Lung (tissue), 12 donors: ENCODE results near the gene ABHD16A. TPM values are rescaled to one million over a fixed set of nuclear protein-coding genes. Genes with fewer than 3 reads are reported as not detected.

ENCODE experiments used
- ATAC-seq: fragments of 200-7000 bp; cut with Tn5 transposase; one replicate; pipeline ENCODE4 v1.9.1; 2020; ENCODE audit warnings: moderate number of reproducible peaks; ENCODE audit not compliant: insufficient read depth, low FRiP score
- DNase-seq, 3 donors: peaks; one replicate each; pipeline ENCODE4 v3.0.0-alpha.2; 2013 to 2017
- H3K27ac ChIP-seq, 2 donors: one replicate each; pipeline ENCODE4 v1.5.1; 2013; ENCODE audit warnings: mild to moderate bottlenecking in 2 of 2, moderate library complexity in 2 of 2, control low read depth in 1 of 2, inconsistent platforms in 1 of 2, low read depth in 1 of 2, low read length in 1 of 2
- H3K27me3 ChIP-seq, 3 donors: one replicate each; pipeline ENCODE4 v1.5.1; 2013; ENCODE audit warnings: low read length in 2 of 3; ENCODE audit not compliant: control insufficient read depth in 3 of 3, insufficient read depth in 3 of 3
- H3K36me3 ChIP-seq, 4 donors: one replicate each; pipeline ENCODE4 v1.5.1; 2013; ENCODE audit warnings: low read length in 4 of 4, mild to moderate bottlenecking in 1 of 4, moderate library complexity in 1 of 4; ENCODE audit not compliant: control insufficient read depth in 4 of 4, insufficient read depth in 4 of 4
- H3K4me1 ChIP-seq, 5 donors: one replicate each; pipeline ENCODE4 v1.5.1; 2013; ENCODE audit warnings: low read length in 5 of 5, mild to moderate bottlenecking in 2 of 5, moderate library complexity in 1 of 5; ENCODE audit not compliant: control insufficient read depth in 5 of 5, insufficient read depth in 5 of 5
- H3K4me3 ChIP-seq: one replicate; pipeline ENCODE4 v1.5.1; 2013; ENCODE audit warnings: mild to moderate bottlenecking, control low read depth, moderate library complexity
- H3K9ac ChIP-seq, 2 donors: one replicate each; pipeline ENCODE4 v1.5.1; 2013; ENCODE audit warnings: low read length in 2 of 2, control low read depth in 1 of 2; ENCODE audit not compliant: insufficient read depth in 1 of 2
- H3K9me3 ChIP-seq, 4 donors: one replicate each; pipeline ENCODE4 v1.5.1; 2013; ENCODE audit warnings: low read length in 3 of 4, mild to moderate bottlenecking in 1 of 4, moderate library complexity in 1 of 4; ENCODE audit not compliant: control insufficient read depth in 4 of 4, insufficient read depth in 3 of 4
- CTCF ChIP-seq: IDR thresholded peaks from 2 replicates; pipeline ENCODE4 v1.5.1; 2012; ENCODE audit warnings: mild to moderate bottlenecking; ENCODE audit errors: control extremely low read depth, extremely low read depth
- WGBS, 2 donors: extraction: QIAGEN DNeasy Blood & Tissue Kit; methylation state at CpG; one replicate each; pipeline ENCODE4 v1.1.7; 2013; 5-methylcytosine and 5-hydroxymethylcytosine counted together
- polyA plus RNA-seq, 2 donors: library from polyadenylated mRNA; stranded (reverse); fragments of 200-250 nt; gene quantifications; one replicate each; pipeline ENCODE4 v1.2.1, GENCODE V29; 2013
- total RNA-seq, 2 donors: library from RNA; depleted of rRNA in 1 of 2; stranded (reverse); fragments of >200 nt in 1 of 2; gene quantifications; one replicate each; pipeline ENCODE4 v1.2.1, GENCODE V29; 2014 to 2021
- donor health status: control.
- donor health status: control.
- donor health status: Bipolar disorder and iron deficiency.
- donor health status: healthy.
- donor health status: DM: yes; HTN: yes; CAD: no.

Gene ABHD16A
- total and polyA plus RNA-seq, 4 donors = 30.6 to 68.6 (median 53.6) TPM

- DNase-seq = no peak
- H3K36me3 ChIP-seq = peaks cover 8 to 43% (median 23%) of the 10 kb centered on the region in 4 donors
- TF ChIP-seq CTCF = no peak
- no peaks in the 10 kb centered on the region for H3K9me3 ChIP-seq
- no peaks in the 10 kb centered on the region for H3K27me3 ChIP-seq
- WGBS, 2 donors = 86 to 88% methylated on average over 5 of the region's 5 CpGs
- H3K9ac ChIP-seq = no peak overlapping the region
- no peak overlapping the region for H3K27ac ChIP-seq
- no peak for ATAC-seq
- H3K4me3 ChIP-seq = no peak overlapping the region
- peaks cover 0 to 11% (median 0%) of the 10 kb centered on the region in 5 donors for H3K4me1 ChIP-seq
Observed at GRCh38 chr6:31686483-31686882, 16.6 kb downstream of the ABHD16A start.

GRCh38 chr6:31683591-31683990 is 19.5 kb downstream of the ABHD16A start:
- H3K9me3 ChIP-seq = no peaks in the 10 kb centered on the region
- ATAC-seq (no peak), DNase-seq (peak in 2 of 3 donors; percentile 13 to 18)
- H3K9ac ChIP-seq = peak overlapping the region in 1 of 2 donors; percentile 28
- no peak overlapping the region for H3K27ac ChIP-seq
- TF ChIP-seq CTCF = no peak
- peaks cover 0 to 23% (median 4%) of the 10 kb centered on the region in 5 donors for H3K4me1 ChIP-seq
- WGBS, 2 donors = 81 to 90% methylated on average over 13 of the region's 13 CpGs
- H3K27me3 ChIP-seq = no peaks in the 10 kb centered on the region
- peaks cover 7 to 18% (median 13%) of the 10 kb centered on the region in 4 donors for H3K36me3 ChIP-seq
- H3K4me3 ChIP-seq = no peak overlapping the region

- peak overlapping the region in 1 of 2 donors; percentile 71 for H3K9ac ChIP-seq
- H3K4me3 ChIP-seq = peak overlapping the region; percentile 26
- H3K36me3 ChIP-seq = peaks cover 0 to under 1% (median under 1%) of the 10 kb centered on the region in 4 donors
- TF ChIP-seq CTCF = no peak
- ATAC-seq (peak; percentile 38), DNase-seq (peak; percentile 52 to 63 (median 58))
- peak overlapping the region in 1 of 2 donors; percentile 86 for H3K27ac ChIP-seq
- no peaks in the 10 kb centered on the region for H3K27me3 ChIP-seq
- WGBS, 2 donors = 0 to 1% methylated on average over 40 of the region's 40 CpGs
- H3K9me3 ChIP-seq = no peaks in the 10 kb centered on the region
- H3K4me1 ChIP-seq = peaks cover 0 to 23% (median 4%) of the 10 kb centered on the region in 5 donors
Observed at GRCh38 chr6:31681135-31681671, 21.9 kb downstream of the ABHD16A start.
